Central memory CD8-positive, alpha-beta T cell (primary cell): ENCODE data around the gene MON2.

ENCODE experiments used
- ATAC-seq: fragments of 150-1000 bp; cut with Tn5 transposase; replicated peaks from 2 replicates; pipeline ENCODE4 v1.10.0; 2022; ENCODE audit warnings: mild to moderate bottlenecking, moderate FRiP score, moderate number of reproducible peaks; ENCODE audit not compliant: poor library complexity, severe bottlenecking; ENCODE audit errors: extremely low read depth
- DNase-seq, 2 donors: peaks; one replicate each; pipeline ENCODE4 v3.0.0; 2021; ENCODE audit warnings: low spot score in 2 of 2
- H3K27ac Mint-ChIP-seq: one replicate; pipeline ENCODE4 v1.8.0; 2022; ENCODE audit warnings: low read depth, mild to moderate bottlenecking, moderate library complexity, mixed read lengths
- H3K27me3 Mint-ChIP-seq: one replicate; pipeline ENCODE4 v1.8.0; 2022; ENCODE audit warnings: mixed read lengths
- H3K36me3 Mint-ChIP-seq: one replicate; pipeline ENCODE4 v1.8.0; 2022; ENCODE audit warnings: mild to moderate bottlenecking, moderate library complexity, mixed read lengths; ENCODE audit not compliant: insufficient read depth
- H3K4me1 Mint-ChIP-seq: one replicate; pipeline ENCODE4 v1.8.0; 2022; ENCODE audit warnings: mixed read lengths
- H3K4me3 Mint-ChIP-seq: one replicate; pipeline ENCODE4 v1.8.0; 2022; ENCODE audit warnings: mild to moderate bottlenecking, moderate library complexity, mixed read lengths
- H3K9me3 Mint-ChIP-seq: one replicate; pipeline ENCODE4 v1.8.0; 2022; ENCODE audit warnings: mixed read lengths

The MON2 gene

DNA sequence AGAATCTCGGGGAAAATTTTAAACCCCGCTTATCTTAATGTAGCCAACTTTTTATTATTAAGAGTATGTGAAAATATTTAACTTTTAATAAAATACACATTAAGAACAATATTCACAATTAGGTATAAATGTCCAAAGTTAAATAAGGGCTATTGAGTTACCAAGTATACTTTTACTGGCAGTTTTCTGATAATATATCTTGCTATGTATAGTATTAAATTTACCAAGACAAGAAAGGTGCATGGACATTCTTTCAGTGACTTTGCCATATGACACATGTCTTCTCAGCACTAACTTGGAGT, 115.4 kb downstream of the MON2 start:
- Mint-ChIP-seq H3K27ac (no peak overlapping the region), H3K27me3 (no peaks in the 10 kb centered on the region), H3K9me3 (no peaks in the 10 kb centered on the region), H3K36me3 (peaks cover 20% of the 10 kb centered on the region), H3K4me1 (peaks cover 11% of the 10 kb centered on the region), H3K4me3 (no peak overlapping the region)
- ATAC-seq (no peak), DNase-seq (no peak)

DNA sequence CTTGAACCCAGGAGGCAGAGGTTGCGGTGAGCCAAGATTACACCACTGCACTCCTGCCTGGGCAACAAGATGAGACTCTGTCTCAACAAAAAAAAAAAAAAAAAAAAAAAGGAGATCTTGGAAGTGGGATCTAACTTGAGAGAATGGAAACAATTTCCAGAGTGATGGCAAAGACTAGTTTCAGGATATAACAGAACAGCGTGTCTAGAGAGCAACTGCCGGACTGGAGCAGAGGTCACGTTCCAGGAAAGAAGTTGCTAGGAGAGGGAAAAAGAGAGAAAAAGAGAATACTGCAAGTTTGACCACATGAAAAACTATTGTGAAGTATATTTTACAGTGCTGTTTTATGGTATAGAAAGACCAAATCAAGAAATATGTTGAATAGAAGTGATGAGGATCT, 118.0 kb downstream of the MON2 start:
- DNase-seq (no peak), ATAC-seq (no peak)
- H3K36me3 Mint-ChIP-seq = peaks cover 27% of the 10 kb centered on the region
- H3K27me3 Mint-ChIP-seq = no peaks in the 10 kb centered on the region
- no peak overlapping the region for H3K4me3 Mint-ChIP-seq
- peaks cover 11% of the 10 kb centered on the region for H3K4me1 Mint-ChIP-seq
- no peak overlapping the region for H3K27ac Mint-ChIP-seq
- H3K9me3 Mint-ChIP-seq = no peaks in the 10 kb centered on the region

DNA sequence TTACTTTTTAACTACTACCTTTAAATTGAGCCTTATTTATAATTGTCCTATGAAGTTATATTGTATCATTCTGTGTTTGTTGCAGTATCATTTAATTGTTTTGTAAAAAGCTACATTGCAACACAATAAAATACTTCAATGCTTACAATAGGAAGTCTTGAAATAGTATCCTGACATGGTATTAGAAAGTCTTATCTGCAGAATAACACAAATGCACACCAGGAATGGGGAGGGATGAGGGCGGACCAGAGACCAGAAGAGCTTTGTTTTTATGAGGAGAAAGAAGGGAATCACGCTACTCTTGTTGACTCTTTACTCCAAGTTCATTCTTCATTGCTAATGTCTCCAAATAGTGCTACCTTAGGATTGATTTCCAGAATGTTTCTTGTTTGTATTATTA, 120.2 kb downstream of the MON2 start:
- ATAC-seq = no peak
- H3K27ac Mint-ChIP-seq = no peak overlapping the region
- no peak overlapping the region for H3K4me3 Mint-ChIP-seq
- H3K4me1 Mint-ChIP-seq = peaks cover 11% of the 10 kb centered on the region
- DNase-seq = no peak
- peaks cover 30% of the 10 kb centered on the region for H3K36me3 Mint-ChIP-seq
- no peaks in the 10 kb centered on the region for H3K9me3 Mint-ChIP-seq
- H3K27me3 Mint-ChIP-seq = no peaks in the 10 kb centered on the region

DNA sequence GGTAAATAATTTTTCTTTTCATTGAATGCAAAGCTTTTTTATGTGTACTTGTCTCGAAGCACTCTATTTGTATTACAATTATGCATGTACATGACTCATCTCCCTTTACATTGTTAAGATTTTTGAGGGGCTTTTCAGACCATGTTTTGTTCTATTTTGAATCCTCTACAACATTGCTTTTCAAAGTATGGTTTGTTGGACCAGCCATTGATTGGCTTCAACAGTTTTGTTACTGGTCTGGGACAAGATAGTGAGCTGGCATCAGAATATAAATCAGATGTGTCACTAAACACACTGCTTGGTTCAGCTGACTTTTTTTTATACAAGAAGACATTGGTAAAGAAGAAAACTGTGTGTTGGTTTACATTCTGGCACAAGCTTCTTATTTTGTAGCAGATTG, 122.3 kb downstream of the MON2 start:
- no peak overlapping the region for H3K4me3 Mint-ChIP-seq
- no peaks in the 10 kb centered on the region for H3K9me3 Mint-ChIP-seq
- no peaks in the 10 kb centered on the region for H3K27me3 Mint-ChIP-seq
- H3K27ac Mint-ChIP-seq = no peak overlapping the region
- ATAC-seq = no peak
- H3K4me1 Mint-ChIP-seq = no peaks in the 10 kb centered on the region
- peaks cover 28% of the 10 kb centered on the region for H3K36me3 Mint-ChIP-seq
- no peak for DNase-seq

DNA sequence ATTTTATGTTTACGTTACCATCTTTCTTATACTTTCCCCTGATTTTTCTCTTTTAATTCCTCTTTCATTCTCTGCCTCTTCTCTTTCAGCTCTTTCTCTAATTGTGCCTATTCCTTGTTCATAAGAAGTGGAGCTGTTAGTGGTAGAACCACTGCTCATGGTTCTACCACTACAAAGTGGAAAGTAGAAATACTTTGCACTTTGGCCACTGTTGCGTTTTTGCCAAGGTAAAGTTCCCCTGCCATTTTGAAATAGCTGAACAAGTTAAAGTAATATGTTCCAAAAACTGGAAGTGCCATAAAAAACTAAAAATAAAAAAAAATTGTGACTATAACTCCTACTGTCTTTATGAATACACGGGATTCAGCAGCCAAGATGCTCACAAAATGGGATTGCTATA, 130.6 kb downstream of the MON2 start:
- Mint-ChIP-seq H3K27me3 (no peaks in the 10 kb centered on the region), H3K9me3 (no peaks in the 10 kb centered on the region)

DNA sequence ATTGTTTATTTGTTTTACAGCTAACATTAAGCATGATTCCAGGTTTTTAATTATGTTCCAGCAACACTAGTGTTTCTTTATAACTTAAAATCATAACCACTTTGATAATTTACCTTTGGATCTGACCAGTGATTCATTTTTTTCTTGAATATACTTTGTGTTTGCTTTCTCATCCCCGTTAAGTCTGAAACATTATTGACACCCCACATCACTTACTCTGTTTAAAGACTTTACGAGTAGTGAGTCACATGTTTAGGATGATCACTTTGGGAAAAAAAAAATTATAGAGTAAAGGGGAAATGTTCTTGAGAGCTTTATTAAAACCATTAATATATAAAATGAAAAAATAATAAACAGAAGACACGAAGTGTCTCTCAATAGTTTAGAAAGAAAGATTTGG, 132.2 kb downstream of the MON2 start:
- peaks cover 22% of the 10 kb centered on the region for H3K36me3 Mint-ChIP-seq
- DNase-seq (no peak), ATAC-seq (no peak)
- H3K4me3 Mint-ChIP-seq = no peak overlapping the region
- H3K27me3 Mint-ChIP-seq = no peaks in the 10 kb centered on the region
- H3K4me1 Mint-ChIP-seq = peaks cover 4% of the 10 kb centered on the region
- H3K27ac Mint-ChIP-seq = no peak overlapping the region
- no peaks in the 10 kb centered on the region for H3K9me3 Mint-ChIP-seq

More for the DNA sequence above, 130.6 kb downstream of the MON2 start:
- Mint-ChIP-seq H3K4me1 (no peaks in the 10 kb centered on the region), H3K4me3 (no peak overlapping the region), H3K27ac (no peak overlapping the region), H3K36me3 (peaks cover 10% of the 10 kb centered on the region)
- DNase-seq (no peak), ATAC-seq (no peak)

DNA sequence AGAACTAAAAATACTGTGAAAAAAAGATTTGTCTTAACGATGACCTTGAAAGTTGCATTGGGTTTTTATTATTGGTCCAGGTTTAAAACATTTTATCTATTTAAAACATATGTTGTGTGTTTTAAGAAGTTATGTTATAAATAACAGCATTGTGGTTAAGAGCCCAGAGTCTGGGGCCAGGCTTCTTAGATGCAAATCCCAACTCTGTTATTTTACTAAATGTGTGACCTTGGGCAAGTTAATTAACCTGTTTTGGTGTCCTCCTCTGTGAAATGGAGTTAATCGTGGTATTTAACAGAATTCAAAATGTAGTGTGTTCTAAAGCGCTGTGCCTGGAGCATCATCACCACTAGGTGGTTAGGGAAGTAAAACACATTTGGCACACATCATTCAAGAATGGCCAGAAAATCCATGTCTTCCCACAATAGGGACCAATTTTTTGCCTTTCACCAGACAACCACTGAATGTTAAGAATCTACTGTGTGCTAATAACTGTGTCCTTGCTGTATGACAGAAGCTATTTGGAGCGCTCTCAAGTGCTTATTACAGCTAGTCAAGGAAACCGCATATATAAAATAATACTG, 133.3 kb downstream of the MON2 start:
- H3K36me3 Mint-ChIP-seq = peaks cover 28% of the 10 kb centered on the region
- peaks cover 13% of the 10 kb centered on the region for H3K4me1 Mint-ChIP-seq
- ATAC-seq = no peak
- no peak for DNase-seq
- H3K27ac Mint-ChIP-seq = peak overlapping the region; percentile 98
- H3K9me3 Mint-ChIP-seq = no peaks in the 10 kb centered on the region
- no peak overlapping the region for H3K4me3 Mint-ChIP-seq
- no peaks in the 10 kb centered on the region for H3K27me3 Mint-ChIP-seq

DNA sequence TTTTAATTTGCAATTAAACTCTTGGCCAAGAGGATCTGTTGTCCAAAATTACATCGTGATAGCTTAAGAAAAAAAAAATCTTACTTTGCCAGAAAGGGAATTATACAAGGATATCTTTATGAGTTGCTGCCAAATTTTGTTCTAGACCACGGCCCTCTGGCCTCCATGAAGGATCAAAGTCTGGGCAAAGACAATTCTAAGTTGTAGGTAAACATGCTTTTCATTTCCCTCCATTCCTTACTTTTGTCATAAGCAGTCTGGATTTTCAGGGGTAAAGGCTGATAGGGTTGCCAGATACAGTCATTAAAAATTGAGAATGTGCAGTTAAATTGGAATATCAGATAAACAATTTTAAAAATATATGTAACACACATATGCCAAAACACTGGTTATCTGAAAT, 135.1 kb downstream of the MON2 start:
- no peaks in the 10 kb centered on the region for H3K27me3 Mint-ChIP-seq
- peaks cover 31% of the 10 kb centered on the region for H3K4me1 Mint-ChIP-seq
- DNase-seq (no peak), ATAC-seq (no peak)
- H3K36me3 Mint-ChIP-seq = peaks cover 30% of the 10 kb centered on the region
- peak overlapping the region; percentile 95 for H3K4me3 Mint-ChIP-seq
- H3K9me3 Mint-ChIP-seq = no peaks in the 10 kb centered on the region
- peak overlapping the region; percentile 98 for H3K27ac Mint-ChIP-seq

DNA sequence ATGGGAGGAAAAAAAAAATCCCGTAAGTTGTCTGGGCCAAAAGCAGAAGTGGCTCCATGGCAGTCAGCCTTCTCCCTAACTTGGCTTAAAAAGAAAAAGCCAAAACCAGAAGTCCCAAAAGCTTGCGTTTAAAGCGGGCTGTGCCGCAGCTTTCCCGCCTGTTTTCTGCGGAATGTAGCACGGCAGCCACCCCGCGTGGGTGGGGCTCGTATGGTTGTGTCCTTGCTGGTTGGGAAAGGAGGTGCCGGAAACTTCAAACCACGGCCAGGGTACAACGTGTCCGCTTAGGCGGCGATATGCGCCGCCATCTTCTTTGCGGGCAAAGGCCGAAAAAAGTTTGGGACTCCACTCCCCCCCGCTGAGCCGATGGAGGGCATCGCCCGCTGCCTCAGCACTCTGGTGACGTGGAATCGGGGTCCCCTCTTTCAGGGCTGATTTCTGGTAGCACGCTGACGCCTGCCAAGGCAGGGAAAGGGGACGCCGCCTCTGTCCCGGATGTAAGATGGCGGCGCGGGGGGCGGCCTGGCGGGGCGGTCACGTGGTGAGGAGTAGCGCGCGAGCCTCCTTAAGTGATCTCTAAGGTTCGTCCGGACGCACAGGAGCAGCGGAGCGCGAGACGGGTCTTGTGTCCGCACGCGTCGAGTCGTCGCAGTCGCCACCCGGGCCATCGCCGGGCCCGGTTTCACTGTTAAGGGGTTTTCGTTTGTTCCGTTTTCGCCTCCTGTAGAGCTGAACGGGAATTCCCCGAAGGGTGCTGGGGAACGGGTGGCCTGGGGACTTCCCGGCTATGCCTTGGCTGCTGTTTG, 135.8 kb downstream of the MON2 start:
- peak; percentile 77 to 84 for DNase-seq
- Mint-ChIP-seq H3K9me3 (no peaks in the 10 kb centered on the region), H3K27ac (peak overlapping the region; percentile 98), H3K4me1 (peaks cover 34% of the 10 kb centered on the region), H3K4me3 (peak overlapping the region; percentile 95), H3K27me3 (no peaks in the 10 kb centered on the region), H3K36me3 (peaks cover 30% of the 10 kb centered on the region)
- peak; percentile 71 for ATAC-seq

DNA sequence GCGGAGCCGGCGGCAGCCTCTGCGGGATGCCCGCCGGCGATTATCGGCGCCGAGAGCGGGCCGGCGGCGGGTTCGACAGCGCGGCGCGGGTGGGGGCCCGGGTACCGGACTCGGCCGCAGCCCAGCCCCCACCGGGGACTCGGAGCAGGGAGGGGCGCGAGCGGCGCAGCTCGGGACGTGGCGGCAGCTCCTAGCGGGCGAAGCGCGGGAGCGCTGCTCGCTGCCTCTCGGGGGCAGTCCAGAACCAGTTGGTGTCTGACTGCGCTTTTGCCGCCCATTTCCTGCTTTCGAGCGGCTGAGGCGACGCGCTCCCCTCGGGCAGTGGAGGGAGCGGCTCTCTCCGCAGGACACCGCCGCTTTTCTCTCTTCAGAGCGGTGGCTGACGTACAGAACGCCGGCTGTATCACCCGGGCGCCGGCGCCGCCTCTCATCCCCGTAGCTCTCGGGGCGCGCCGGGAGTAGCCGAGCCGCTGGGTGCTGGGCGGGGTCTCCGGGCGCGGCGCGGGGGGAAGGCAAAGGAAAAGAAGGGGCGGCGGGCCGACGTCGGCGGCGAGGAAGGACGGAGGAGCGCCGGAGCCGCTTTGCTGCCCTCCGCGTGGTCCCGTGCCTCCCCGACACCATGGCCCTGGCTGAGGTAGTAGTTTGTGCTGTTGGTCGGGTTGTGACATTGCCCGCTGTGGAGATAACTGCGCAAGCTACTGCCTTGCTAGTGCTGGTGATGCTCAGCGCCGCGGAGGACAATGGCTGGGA, 136.6 kb downstream of the MON2 start:
- Mint-ChIP-seq H3K9me3 (no peaks in the 10 kb centered on the region), H3K36me3 (peaks cover 30% of the 10 kb centered on the region), H3K4me3 (peak overlapping the region; percentile 95), H3K27me3 (no peaks in the 10 kb centered on the region), H3K27ac (peak overlapping the region; percentile 98), H3K4me1 (peaks cover 34% of the 10 kb centered on the region)
- peak; percentile 61 to 78 for DNase-seq
- ATAC-seq = peak; percentile 65

DNA sequence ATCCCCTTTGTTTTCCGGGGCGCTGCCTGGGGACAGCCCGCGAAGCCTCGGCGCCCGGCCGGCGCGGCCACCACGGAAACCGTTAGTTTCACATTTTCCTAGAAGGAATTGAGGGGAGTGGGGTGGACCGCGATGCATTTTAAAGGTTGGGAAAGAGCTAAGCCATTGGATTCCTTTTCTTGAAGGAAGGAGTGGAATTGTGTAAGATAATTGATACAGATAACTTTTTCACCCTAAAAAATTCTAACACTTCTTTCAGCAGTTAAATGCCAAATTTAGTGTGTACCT, 137.1 kb downstream of the MON2 start:
- H3K27ac Mint-ChIP-seq = peak overlapping the region; percentile 98
- ATAC-seq (no peak), DNase-seq (no peak)
- peak overlapping the region; percentile 95 for H3K4me3 Mint-ChIP-seq
- H3K27me3 Mint-ChIP-seq = no peaks in the 10 kb centered on the region
- no peaks in the 10 kb centered on the region for H3K9me3 Mint-ChIP-seq
- H3K4me1 Mint-ChIP-seq = peaks cover 34% of the 10 kb centered on the region
- H3K36me3 Mint-ChIP-seq = peaks cover 30% of the 10 kb centered on the region

DNA sequence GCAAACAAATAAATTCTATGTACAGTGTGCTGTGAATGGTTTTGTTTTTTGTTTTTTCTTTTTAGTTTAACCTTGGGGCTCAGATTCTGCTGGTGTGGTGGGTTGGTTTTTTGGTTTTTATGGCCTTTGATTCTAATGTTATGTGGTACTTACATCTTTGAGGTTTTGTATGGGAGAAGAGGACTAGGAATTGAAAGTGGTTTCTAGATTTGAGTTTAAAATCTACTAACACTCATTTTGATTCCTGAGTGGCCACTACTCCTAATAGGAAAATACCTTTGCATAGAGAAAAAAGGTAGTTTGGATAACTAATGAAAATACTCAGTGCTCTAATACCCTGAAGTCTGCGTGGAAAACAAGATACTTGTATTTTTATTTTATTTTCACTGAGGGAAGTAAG, 137.7 kb downstream of the MON2 start:
- no peaks in the 10 kb centered on the region for H3K9me3 Mint-ChIP-seq
- H3K36me3 Mint-ChIP-seq = peaks cover 30% of the 10 kb centered on the region
- peak overlapping the region; percentile 95 for H3K4me3 Mint-ChIP-seq
- no peak for ATAC-seq
- no peaks in the 10 kb centered on the region for H3K27me3 Mint-ChIP-seq
- DNase-seq = no peak
- peak overlapping the region; percentile 98 for H3K27ac Mint-ChIP-seq
- peaks cover 34% of the 10 kb centered on the region for H3K4me1 Mint-ChIP-seq

DNA sequence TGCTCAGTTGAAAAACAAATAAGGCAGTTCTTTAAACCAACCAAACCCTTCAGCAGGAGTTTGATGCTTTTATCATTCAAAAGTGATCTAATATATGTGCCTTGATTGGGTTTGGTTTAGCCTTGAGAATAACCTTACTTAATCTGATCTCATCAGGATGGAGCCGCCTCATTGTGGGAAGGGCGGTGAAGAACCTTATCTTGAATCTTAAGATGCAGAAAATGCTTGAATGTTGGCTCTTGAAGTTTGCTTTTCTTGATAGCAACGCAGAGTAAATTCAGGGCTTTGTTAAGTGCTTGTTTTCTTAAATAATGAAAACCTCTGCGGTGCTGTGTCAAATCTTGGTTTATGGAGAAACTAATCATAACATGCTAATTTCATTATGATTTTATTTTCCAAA, 138.2 kb downstream of the MON2 start:
- Mint-ChIP-seq H3K4me1 (peaks cover 34% of the 10 kb centered on the region), H3K36me3 (peaks cover 30% of the 10 kb centered on the region), H3K27me3 (no peaks in the 10 kb centered on the region), H3K4me3 (peak overlapping the region; percentile 95), H3K9me3 (no peaks in the 10 kb centered on the region), H3K27ac (peak overlapping the region; percentile 98)
- DNase-seq (no peak), ATAC-seq (no peak)
